Activated CD8-positive, alpha-beta memory T cell treated with anti-CD3 and anti-CD28 coated beads for 4 hours (primary cell): Measurements from ENCODE around the gene STS.

ENCODE experiments used
- DNase-seq, 2 donors: peaks; one replicate each; pipeline ENCODE4 v3.0.0-alpha.2; 2020; ENCODE audit warnings: low read depth in 2 of 2

The STS gene

GRCh38 chrX:7179446-7179845 lies 31.9 kb downstream of the STS start:
- DNase-seq: no peak

- no peak for DNase-seq
These were observed 37.3 kb downstream of the STS start for GRCh38 chrX:7184816-7185215.

- no peak for DNase-seq
These were observed 41.2 kb downstream of the STS start for GRCh38 chrX:7188672-7189071.

GRCh38 chrX:7190157-7190556 lies 42.6 kb downstream of the STS start:
- DNase-seq: no peak

GRCh38 chrX:7191681-7192110 lies 44.2 kb downstream of the STS start:
- no peak for DNase-seq

- no peak for DNase-seq
These were observed 45.4 kb downstream of the STS start for GRCh38 chrX:7192871-7193270.

GRCh38 chrX:7194606-7195005 lies 47.1 kb downstream of the STS start:
- no peak for DNase-seq
